Measurements from ENCODE around the gene TMEM138. TPM values are rescaled to one million over a fixed set of nuclear protein-coding genes. Genes with fewer than 3 reads are reported as not detected.

Gene TMEM138
- total and polyA plus RNA-seq, 2 of the 13 experiments (the other 11 are each of a cell fraction or from before 2014, with no cell fraction given): 43.5 to 61.0 TPM

GRCh38 chr11:61332797-61333549 is 29.2 kb upstream of the TMEM138 start, which contains the start of the genes DDB1 and TKFC (continued):
- TF ChIP-seq AFF4 (CRISPR knock-in tag; IDR thresholded peaks at IDR 0.05) (no peak), ZFAT (CRISPR knock-in tag; conservative IDR thresholded peaks at IDR 0.05) (no peak), RELA (CRISPR knock-in tag; IDR thresholded peaks at IDR 0.05) (no peak), ZNF329 (CRISPR knock-in tag; IDR thresholded peaks at IDR 0.05; ENCODE audit: low read depth) (peak; percentile 50; the same call in 1 of the 2 replicates), SMAD1 (CRISPR knock-in tag; IDR thresholded peaks at IDR 0.05; ENCODE audit: borderline replicate concordance, low read depth) (peak; percentile 72; the same call in 1 of the 2 replicates), ZNF12 (CRISPR knock-in tag; IDR thresholded peaks at IDR 0.05) (no peak), THAP7 (CRISPR knock-in tag; IDR thresholded peaks at IDR 0.05) (peak; percentile 73; the same call in 1 of the 2 replicates), BORCS8-MEF2B (CRISPR knock-in tag; IDR thresholded peaks at IDR 0.05) (peak; percentile 86), HNRNPLL (IDR thresholded peaks at IDR 0.05; ENCODE audit: low read depth, low read length, poor library complexity, severe bottlenecking) (peak; percentile 90), DZIP1 (CRISPR knock-in tag; IDR thresholded peaks at IDR 0.05) (peak; percentile 81; the same call in 1 of the 2 replicates), ZIK1 (CRISPR knock-in tag; IDR thresholded peaks at IDR 0.05; ENCODE audit: borderline replicate concordance, low read depth) (0 out of 2 replicates have a peak, but pooled peaks have one; percentile 56), MAF1 (CRISPR knock-in tag; IDR thresholded peaks at IDR 0.05; ENCODE audit: borderline replicate concordance) (no peak), SMAD9 (CRISPR knock-in tag; IDR thresholded peaks at IDR 0.05) (0 out of 2 replicates have a peak, but pooled peaks have one; percentile 24), SNAPC5 (CRISPR knock-in tag; IDR thresholded peaks at IDR 0.05; ENCODE audit: borderline replicate concordance) (peak; percentile 54; the same call in 1 of the 2 replicates), ZNF207 (IDR thresholded peaks at IDR 0.05; ENCODE audit: borderline replicate concordance) (no peak), FOXA3 (CRISPR knock-in tag; IDR thresholded peaks at IDR 0.05) (peak; percentile 40; the same call in 1 of the 2 replicates), ZFP41 (CRISPR knock-in tag; IDR thresholded peaks at IDR 0.05; ENCODE audit: borderline replicate concordance) (peak; percentile 80; the same call in 1 of the 2 replicates), CBX5 (CRISPR knock-in tag; IDR thresholded peaks at IDR 0.05; ENCODE audit: borderline replicate concordance) (peak; percentile 48; the same call in 1 of the 2 replicates), THAP11 (CRISPR knock-in tag; IDR thresholded peaks at IDR 0.05) (peak; percentile 95)
- TF ChIP-seq, protein P1, sequence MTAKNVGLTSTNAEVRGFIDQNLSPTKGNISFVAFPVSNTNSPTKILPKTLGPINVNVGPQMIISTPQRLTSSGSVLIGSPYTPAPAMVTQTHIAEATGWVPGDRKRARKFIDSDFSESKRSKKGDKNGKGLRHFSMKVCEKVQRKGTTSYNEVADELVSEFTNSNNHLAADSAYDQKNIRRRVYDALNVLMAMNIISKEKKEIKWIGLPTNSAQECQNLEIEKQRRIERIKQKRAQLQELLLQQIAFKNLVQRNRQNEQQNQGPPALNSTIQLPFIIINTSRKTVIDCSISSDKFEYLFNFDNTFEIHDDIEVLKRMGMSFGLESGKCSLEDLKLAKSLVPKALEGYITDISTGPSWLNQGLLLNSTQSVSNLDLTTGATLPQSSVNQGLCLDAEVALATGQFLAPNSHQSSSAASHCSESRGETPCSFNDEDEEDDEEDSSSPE (CRISPR knock-in tag; IDR thresholded peaks at IDR 0.05): peak; percentile 83
